Islet of Langerhans (tissue), 1 donor: ENCODE results near the gene ZNF575.
"Not testable (repeated sequence)": the region's sequence is repeated elsewhere in the genome, so short reads cannot be mapped to it uniquely, and the experiment has no call there.

Experiments used
- FAIRE-seq: peaks from one replicate; lab custom pipeline; 2011; peaks lifted over from hg19 to GRCh38; lab: Jason Lieb, UNC

Gene ZNF575

GRCh38 chr19:43511324-43511723 is 21.7 kb upstream of the ZNF575 start:
- no peak for FAIRE-seq

- not testable (repeated sequence) for FAIRE-seq
Measured at GRCh38 chr19:43512399-43512798, 20.6 kb upstream of the ZNF575 start.

GRCh38 chr19:43518051-43518450 is 14.9 kb upstream of the ZNF575 start:
- FAIRE-seq = no peak

GRCh38 chr19:43519436-43520088 is 13.4 kb upstream of the ZNF575 start:
- FAIRE-seq = peak; percentile 61

- no peak for FAIRE-seq
Measured at GRCh38 chr19:43522929-43523328, 10.1 kb upstream of the ZNF575 start.

- FAIRE-seq = not testable (repeated sequence)
Measured at GRCh38 chr19:43523696-43524095, 9.3 kb upstream of the ZNF575 start.

GRCh38 chr19:43524922-43525835 is 7.8 kb upstream of the ZNF575 start:
- FAIRE-seq = no peak

- FAIRE-seq = no peak
Measured at GRCh38 chr19:43525836-43526771, 6.9 kb upstream of the ZNF575 start.

- FAIRE-seq = no peak
Measured at GRCh38 chr19:43526884-43527859, 5.8 kb upstream of the ZNF575 start, which contains the start of gene ETHE1. Gene ETHE1, minus strand, starts transcription at chr19:43527201. Its CDS starts 24 bp downstream, at chr19:43527177.

- FAIRE-seq = no peak
Measured at GRCh38 chr19:43527860-43528622, 4.9 kb upstream of the ZNF575 start.

GRCh38 chr19:43532571-43532961 is 422 bp upstream of the ZNF575 start:
- no peak for FAIRE-seq

GRCh38 chr19:43533546-43534304 is 737 bp downstream of the ZNF575 start:
- FAIRE-seq = no peak

GRCh38 chr19:43534305-43534815 is 1.4 kb downstream of the ZNF575 start:
- FAIRE-seq = no peak

- FAIRE-seq = no peak
Measured at GRCh38 chr19:43534816-43535761, 2.1 kb downstream of the ZNF575 start.

GRCh38 chr19:43538922-43539321 is 5.9 kb downstream of the ZNF575 start:
- FAIRE-seq = no peak

- no peak for FAIRE-seq
Measured at GRCh38 chr19:43540381-43540780, 7.4 kb downstream of the ZNF575 start.

- FAIRE-seq = no peak
Measured at GRCh38 chr19:43541920-43542650, 9.1 kb downstream of the ZNF575 start.
